ENCODE results near the gene MBD3L2. TPM values are rescaled to one million over a fixed set of nuclear protein-coding genes. Genes with fewer than 3 reads are reported as not detected.
A peak's percentile ranks its signal among the peaks of the same experiment; 100 is the strongest.

Gene MBD3L2
- total RNA-seq, 1 experiment from 2014 or later: not detected

- Histone ChIP-seq H3F3A (ENCODE audit: insufficient read depth, low read depth) (0 out of 2 replicates have a peak, but pooled peaks cover 4% of the 10 kb centered on the region), H3K36me3 (ENCODE audit: low read depth) (no peaks in the 10 kb centered on the region), H3K27ac (no peak overlapping the region; the same call in 1 of the 2 replicates), H3K9me2 (ENCODE audit: insufficient read depth) (no peaks in the 10 kb centered on the region), H3K27me3 (ENCODE audit: insufficient read depth, low read depth) (no peaks in the 10 kb centered on the region), H3K9me3 (ENCODE audit: insufficient read depth, low read depth) (no peaks in the 10 kb centered on the region), H3K4me1 (replicated peaks; ENCODE audit: insufficient read depth) (0 out of 2 replicates have a peak, but pooled peaks cover 4% of the 10 kb centered on the region), H3K4me3 (peak overlapping the region; percentile 79; the same call in 1 of the 2 replicates), H3K79me2 (ENCODE audit: low read depth) (no peaks in the 10 kb centered on the region), H3K4me2 (peak overlapping the region; percentile 77), H2AFZ (no peak overlapping the region; the same call in 1 of the 2 replicates), H4K20me1 (ENCODE audit: insufficient read depth) (no peaks in the 10 kb centered on the region)
- BruUV-seq (replicated peaks): TSS peak; percentile 71
- DNase-seq: no peak
- TF ChIP-seq EZH2 (IDR thresholded peaks at IDR 0.05; ENCODE audit: low read depth) (no peak), CTCF (conservative IDR thresholded peaks at IDR 0.05) (no peak)
- POLR2A ChIA-PET (ENCODE audit: unreplicated experiment): no interaction called here
- CTCF ChIA-PET: no interaction called here
- intact Hi-C loops (cut with micrococcal nuclease; ENCODE audit: unreplicated experiment): no loop called here
Observed at GRCh38 chr19:7098096-7098495, 49.0 kb downstream of the MBD3L2 start.

GRCh38 chr19:7098701-7099596 lies 49.8 kb downstream of the MBD3L2 start:
- Histone ChIP-seq H3K27me3 (ENCODE audit: insufficient read depth, low read depth) (no peaks in the 10 kb centered on the region), H3K9me3 (ENCODE audit: insufficient read depth, low read depth) (no peaks in the 10 kb centered on the region), H3F3A (ENCODE audit: insufficient read depth, low read depth) (0 out of 2 replicates have a peak, but pooled peaks cover 4% of the 10 kb centered on the region), H3K79me2 (ENCODE audit: low read depth) (no peaks in the 10 kb centered on the region), H3K4me3 (peak overlapping the region; percentile 79), H3K4me1 (replicated peaks; ENCODE audit: insufficient read depth) (0 out of 2 replicates have a peak, but pooled peaks cover 4% of the 10 kb centered on the region), H3K27ac (peak overlapping the region; percentile 73), H4K20me1 (ENCODE audit: insufficient read depth) (no peaks in the 10 kb centered on the region), H2AFZ (peak overlapping the region; percentile 91), H3K36me3 (ENCODE audit: low read depth) (no peaks in the 10 kb centered on the region), H3K4me2 (peak overlapping the region; percentile 77), H3K9me2 (ENCODE audit: insufficient read depth) (no peaks in the 10 kb centered on the region)
- peak; percentile 65 to 81 for DNase-seq
- intact Hi-C loops (cut with micrococcal nuclease; ENCODE audit: unreplicated experiment): no loop called here
- TF ChIP-seq EZH2 (IDR thresholded peaks at IDR 0.05; ENCODE audit: low read depth): no peak
- no peak for TF ChIP-seq CTCF (conservative IDR thresholded peaks at IDR 0.05)
- no TSS peak for BruUV-seq (replicated peaks)
- POLR2A ChIA-PET (ENCODE audit: unreplicated experiment): interaction anchor here (0.5 to 0.7 kb wide), 8 partner anchors 28 to 822 kb away, joined by 3 to 14 read pairs (median 4); no protein-coding TSS in a partner anchor
- CTCF ChIA-PET: interaction anchor here (0.8 kb wide), 1 partner anchor 98 kb away, joined by 4 read pairs; no protein-coding TSS in a partner anchor

GRCh38 chr19:7099597-7099921 lies 50.4 kb downstream of the MBD3L2 start:
- H3K36me3 ChIP-seq (ENCODE audit: low read depth): no peaks in the 10 kb centered on the region
- H2AFZ ChIP-seq: peak overlapping the region; percentile 91
- H4K20me1 ChIP-seq (ENCODE audit: insufficient read depth): no peaks in the 10 kb centered on the region
- ChIA-PET CTCF (interaction anchor here (0.7 to 0.8 kb wide), 2 partner anchors 97 to 598 kb away, joined by 3 to 4 read pairs; no protein-coding TSS in a partner anchor), POLR2A (ENCODE audit: unreplicated experiment) (interaction anchor here (0.5 to 0.7 kb wide), 6 partner anchors 28 to 469 kb away, joined by 3 to 11 read pairs (median 4); no protein-coding TSS in a partner anchor)
- no peaks in the 10 kb centered on the region for H3K9me2 ChIP-seq (ENCODE audit: insufficient read depth)
- no peaks in the 10 kb centered on the region for H3K79me2 ChIP-seq (ENCODE audit: low read depth)
- peak overlapping the region; percentile 79 for H3K4me3 ChIP-seq
- no TSS peak for BruUV-seq (replicated peaks)
- H3K27me3 ChIP-seq (ENCODE audit: insufficient read depth, low read depth): no peaks in the 10 kb centered on the region
- 0 out of 2 replicates have a peak, but pooled peaks cover 4% of the 10 kb centered on the region for H3K4me1 ChIP-seq (replicated peaks; ENCODE audit: insufficient read depth)
- no peak for DNase-seq
- no peak overlapping the region for H3K27ac ChIP-seq
- H3F3A ChIP-seq (ENCODE audit: insufficient read depth, low read depth): 0 out of 2 replicates have a peak, but pooled peaks cover 4% of the 10 kb centered on the region
- H3K4me2 ChIP-seq: peak overlapping the region; percentile 77
- H3K9me3 ChIP-seq (ENCODE audit: insufficient read depth, low read depth): no peaks in the 10 kb centered on the region
- no peak for TF ChIP-seq EZH2 (IDR thresholded peaks at IDR 0.05; ENCODE audit: low read depth)
- TF ChIP-seq CTCF (conservative IDR thresholded peaks at IDR 0.05): no peak
- intact Hi-C loops (cut with micrococcal nuclease; ENCODE audit: unreplicated experiment): no loop called here

Other genes with a start within 250 kb of the MBD3L2 start
- gene ADGRE1, start 161.7 kb upstream of the MBD3L2 start, total RNA-seq (2021): not detected in 2 replicates
- not detected in 2 replicates for gene MBD3L2B, start 27.9 kb upstream of the MBD3L2 start, total RNA-seq (2021)
- gene MBD3L5, start 18.7 kb upstream of the MBD3L2 start, total RNA-seq (2021): not detected in 2 replicates
- not detected in 2 replicates for gene MBD3L4, start 9.1 kb upstream of the MBD3L2 start, total RNA-seq (2021)
- gene MBD3L3, start 9.4 kb downstream of the MBD3L2 start, total RNA-seq (2021): not detected in 2 replicates
- 2.6 and 3.9 TPM in 2 replicates for gene ZNF557, start 20.4 kb downstream of the MBD3L2 start, total RNA-seq (2021)
- 9.3 and 18.9 TPM in 2 replicates for gene INSR, start 245.1 kb downstream of the MBD3L2 start, total RNA-seq (2021)